HG03175 (cell line): ENCODE data around the gene LRRC42.

Source experiments
- ATAC-seq: cut with Tn5 transposase; IDR thresholded peaks from one replicate; pipeline ENCODE4 v1.9.1; 2021; ENCODE audit warnings: mild to moderate bottlenecking, moderate library complexity; ENCODE audit not compliant: unreplicated experiment

Gene LRRC42

GRCh38 chr1:53946252-53947171 is at the start of gene LRRC42:
Gene LRRC42 (plus strand): TSS chr1:53946350. CDS start chr1:53952000, 5,650 bp downstream.
- ATAC-seq = peak; percentile 72

- ATAC-seq = no peak
Measured at GRCh38 chr1:53896635-53897229, 49.4 kb upstream of the LRRC42 start.

GRCh38 chr1:53899206-53899628 is 46.9 kb upstream of the LRRC42 start:
- ATAC-seq = no peak

- no peak for ATAC-seq
Measured at GRCh38 chr1:53899708-53900107, 46.4 kb upstream of the LRRC42 start.

- no peak for ATAC-seq
Measured at GRCh38 chr1:53902235-53903138, 43.7 kb upstream of the LRRC42 start.

GRCh38 chr1:53905509-53905908 is 40.6 kb upstream of the LRRC42 start:
- no peak for ATAC-seq

GRCh38 chr1:53906121-53906520 is 40.0 kb upstream of the LRRC42 start:
- ATAC-seq = no peak

GRCh38 chr1:53909946-53910345 is 36.2 kb upstream of the LRRC42 start:
- no peak for ATAC-seq

GRCh38 chr1:53911442-53911841 is 34.7 kb upstream of the LRRC42 start:
- ATAC-seq = no peak

GRCh38 chr1:53913352-53914033 is 32.7 kb upstream of the LRRC42 start:
- no peak for ATAC-seq

GRCh38 chr1:53918343-53918742 is 27.8 kb upstream of the LRRC42 start:
- no peak for ATAC-seq

GRCh38 chr1:53919675-53920066 is 26.5 kb upstream of the LRRC42 start:
- ATAC-seq = no peak

GRCh38 chr1:53927376-53927881 is 18.7 kb upstream of the LRRC42 start:
- no peak for ATAC-seq

GRCh38 chr1:53929246-53929960 is 16.7 kb upstream of the LRRC42 start:
- no peak for ATAC-seq

GRCh38 chr1:53930932-53931331 is 15.2 kb upstream of the LRRC42 start:
- no peak for ATAC-seq

GRCh38 chr1:53931523-53931922 is 14.6 kb upstream of the LRRC42 start:
- no peak for ATAC-seq

GRCh38 chr1:53934170-53934765 is 11.9 kb upstream of the LRRC42 start:
- ATAC-seq = no peak

GRCh38 chr1:53936430-53936829 is 9.7 kb upstream of the LRRC42 start:
- no peak for ATAC-seq

- no peak for ATAC-seq
Measured at GRCh38 chr1:53938136-53938830, 7.9 kb upstream of the LRRC42 start.
